HTERT RPE-1 (cell line): ENCODE data around the gene CTBP2.

Source experiments
- in situ Hi-C: fragments of 300-500 bp; cut with MboI; formaldehyde crosslinking; loops from 4 replicates; pipeline ENCODE4 v1.14.3; 2020; ENCODE audit warnings: low sequenced_read_pairs

The CTBP2 gene

DNA sequence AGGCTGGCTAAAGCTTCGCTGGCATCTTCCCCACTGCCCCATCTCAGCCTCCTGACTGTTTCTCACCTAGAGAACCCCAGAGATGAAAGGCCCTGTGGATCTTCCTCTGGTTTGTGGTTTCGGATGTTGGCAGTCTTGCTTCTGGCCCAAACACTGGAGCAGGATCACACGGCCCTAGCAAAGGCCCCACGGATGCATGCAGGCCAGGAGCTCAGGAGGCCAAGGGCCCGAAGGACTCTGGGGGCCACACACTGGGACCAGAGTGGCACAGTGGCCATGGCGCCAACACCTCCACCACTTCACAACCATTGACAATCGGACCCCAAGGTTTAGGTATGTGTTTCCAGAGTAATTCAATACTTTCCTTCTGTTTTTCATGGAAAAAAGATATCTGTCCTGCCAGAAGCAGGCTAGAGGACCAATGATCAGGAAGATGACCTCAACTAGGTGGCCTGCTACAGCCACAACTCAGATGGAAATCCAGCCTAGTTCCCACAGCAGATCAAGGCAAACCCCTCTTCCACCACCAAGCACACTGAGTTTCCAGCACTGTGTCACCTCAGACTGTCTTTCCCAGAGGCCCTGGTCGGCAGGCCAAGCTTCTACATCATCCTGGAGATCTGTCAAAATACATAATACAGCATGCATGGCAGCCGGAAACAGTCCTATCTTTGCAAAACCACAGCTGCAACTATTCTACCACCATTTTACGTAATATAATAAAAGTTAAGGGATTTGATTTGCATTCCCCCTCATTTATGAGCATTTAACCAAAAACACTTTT, 53.0 kb downstream of the CTBP2 start:
- in situ Hi-C loops = no loop called here

DNA sequence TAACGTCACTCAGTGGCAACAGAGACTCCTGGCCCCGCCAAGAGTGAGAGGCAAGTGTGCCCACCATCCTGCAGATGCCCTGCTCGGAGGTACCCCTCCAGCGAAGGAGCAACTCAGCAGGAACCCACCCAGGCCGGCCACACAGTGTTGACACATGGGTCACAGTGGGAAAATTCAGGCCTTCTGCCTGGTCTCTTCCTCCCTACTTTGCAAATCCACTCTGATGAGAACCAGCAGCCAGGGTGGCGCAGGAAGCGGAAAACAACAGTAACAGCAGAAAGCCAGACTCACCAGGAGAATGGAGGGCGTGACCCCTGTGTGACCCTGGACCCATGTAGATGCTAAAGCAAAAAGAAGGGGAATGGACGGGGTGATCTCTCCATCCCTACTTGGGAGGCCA, 53.8 kb downstream of the CTBP2 start:
- in situ Hi-C loops = no loop called here

DNA sequence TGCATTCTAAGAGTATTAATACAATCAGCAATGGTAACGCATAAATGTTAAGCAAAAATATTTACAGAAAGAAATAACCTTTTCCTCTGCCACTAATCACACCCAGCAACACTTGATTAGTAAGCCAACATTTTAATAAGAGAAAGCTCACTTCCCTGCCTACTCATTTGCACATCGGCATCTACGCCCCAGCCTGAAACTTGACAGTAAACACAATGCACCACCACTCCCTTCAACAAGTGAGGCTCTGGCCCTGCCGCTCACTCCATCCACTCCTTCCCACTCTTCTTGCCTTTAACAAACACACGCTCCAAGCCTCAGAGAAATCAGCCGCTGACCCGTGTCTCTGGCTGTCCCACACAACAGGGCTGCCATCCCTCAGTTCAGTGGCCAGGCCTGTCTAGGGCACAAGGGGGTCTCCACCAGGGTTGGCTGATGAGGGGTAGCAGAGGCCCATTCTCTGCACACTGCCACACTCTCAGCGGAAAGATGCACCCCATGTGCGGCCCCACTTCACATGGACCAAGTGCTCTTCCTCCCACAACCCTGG, 54.6 kb downstream of the CTBP2 start:
- in situ Hi-C loops = no loop called here

DNA sequence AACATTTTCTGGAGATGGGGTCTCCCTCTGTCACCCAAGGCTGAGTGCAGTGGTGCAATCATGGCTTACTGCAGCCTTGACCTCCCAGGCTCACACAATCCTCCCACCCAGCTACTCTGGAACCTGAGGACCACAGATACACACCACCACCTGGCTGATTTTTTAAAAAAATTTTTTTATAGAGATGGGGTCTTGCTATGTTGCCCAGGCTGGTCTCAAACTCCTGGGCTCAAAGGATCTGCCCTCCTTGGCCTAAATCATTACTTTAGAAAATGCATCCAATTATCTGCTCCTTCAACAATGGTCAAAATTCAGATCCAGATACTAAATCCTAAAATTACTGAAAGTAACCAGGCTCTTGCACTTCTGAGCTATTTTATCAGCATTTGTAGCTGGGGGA, 55.2 kb downstream of the CTBP2 start:
- in situ Hi-C loops = no loop called here

DNA sequence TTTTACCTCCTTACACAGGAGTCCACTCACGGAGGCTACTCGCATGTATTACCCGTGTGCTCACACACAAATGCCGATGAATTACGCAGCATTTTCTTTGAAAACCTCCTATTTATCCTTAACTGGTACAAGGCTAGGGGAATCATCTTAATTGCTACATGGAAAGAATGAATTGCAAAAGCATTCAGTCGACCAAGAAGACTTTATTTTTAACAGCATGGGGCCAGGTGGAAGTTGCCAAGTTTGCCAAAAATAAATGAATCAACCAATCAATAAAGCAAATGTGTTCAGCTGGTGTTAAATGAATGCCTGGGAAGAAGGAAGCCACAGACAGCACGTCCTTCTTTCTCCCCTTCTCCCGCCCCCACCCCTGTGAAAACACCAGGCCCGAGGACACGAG, 55.8 kb downstream of the CTBP2 start:
- in situ Hi-C loops = no loop called here

DNA sequence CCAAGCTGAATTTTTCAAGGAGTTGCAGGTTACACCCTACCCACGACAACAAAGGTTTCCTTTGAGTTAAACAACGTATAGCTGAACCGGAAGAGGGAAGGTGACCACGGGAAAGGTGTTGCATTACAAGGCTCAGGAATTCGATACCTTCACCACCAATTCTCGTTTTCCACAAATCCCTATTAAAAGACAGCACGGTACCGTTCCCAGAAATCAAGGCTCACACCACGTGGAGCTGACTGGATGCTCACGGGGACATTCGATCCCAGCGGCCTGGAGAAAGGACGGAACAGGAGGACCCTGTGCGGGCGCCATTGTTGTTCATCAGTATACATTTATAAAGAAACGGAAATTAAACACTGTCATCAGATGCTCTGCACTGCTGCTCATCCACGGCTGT, 56.4 kb downstream of the CTBP2 start:
- in situ Hi-C loops = no loop called here

DNA sequence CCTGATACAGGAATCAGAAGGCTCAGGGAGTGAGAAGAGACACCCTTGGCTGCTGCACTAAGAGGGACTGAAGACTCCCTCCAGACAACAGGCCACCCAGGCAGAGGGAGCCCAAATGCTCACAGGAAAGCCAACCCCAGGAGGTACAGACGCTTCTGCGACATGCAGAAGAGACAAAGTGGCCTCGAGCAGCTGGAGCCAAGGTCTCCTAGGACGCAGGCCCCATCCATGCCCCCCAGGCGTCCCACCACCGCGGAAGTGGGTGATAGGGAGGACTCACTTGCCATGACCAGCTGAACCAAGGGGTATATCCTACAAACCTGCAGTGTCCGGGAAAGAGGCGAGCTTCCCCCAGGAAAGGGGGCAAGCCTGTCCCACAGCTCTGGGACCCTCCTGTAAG, 56.9 kb downstream of the CTBP2 start:
- in situ Hi-C loops = no loop called here

DNA sequence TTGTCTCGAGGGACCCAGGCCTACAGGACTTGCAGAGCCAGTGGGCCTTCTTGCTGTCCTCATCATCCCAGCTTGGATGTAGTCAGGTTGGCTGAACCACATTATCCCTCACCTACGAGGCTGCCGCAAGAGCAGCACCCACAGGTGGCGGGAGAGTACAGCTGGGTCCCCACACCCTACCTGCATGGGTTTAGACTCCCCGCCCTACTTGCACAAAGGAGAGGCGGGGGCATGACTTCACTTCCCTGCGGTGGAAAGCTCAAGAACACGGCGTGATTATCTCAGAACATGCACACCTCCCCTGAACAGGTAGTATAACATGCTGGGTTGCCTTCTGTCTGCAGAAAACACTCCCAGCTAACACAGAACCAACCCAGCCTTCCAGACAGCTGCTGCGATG, 57.5 kb downstream of the CTBP2 start:
- in situ Hi-C loops = no loop called here

DNA sequence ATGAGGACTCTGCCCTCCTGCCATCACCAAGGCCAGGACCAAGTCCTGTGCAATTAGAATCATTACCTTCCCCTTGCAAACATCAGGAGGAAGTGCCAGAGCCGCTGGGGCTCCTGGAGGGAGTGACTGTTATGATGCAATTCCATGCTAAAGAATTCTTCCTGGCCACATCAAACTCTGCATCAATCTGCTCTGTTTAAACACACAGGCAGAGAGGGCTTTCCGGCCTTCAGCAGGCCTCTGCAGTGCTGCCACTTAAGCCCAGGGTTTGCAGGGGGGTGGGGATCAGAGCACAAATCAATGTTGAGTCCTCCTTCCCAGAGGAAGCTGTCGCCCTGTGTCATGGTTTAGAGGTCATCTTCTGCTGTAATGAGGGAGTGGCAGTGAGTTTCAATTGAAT, 58.1 kb downstream of the CTBP2 start:
- in situ Hi-C loops = no loop called here

DNA sequence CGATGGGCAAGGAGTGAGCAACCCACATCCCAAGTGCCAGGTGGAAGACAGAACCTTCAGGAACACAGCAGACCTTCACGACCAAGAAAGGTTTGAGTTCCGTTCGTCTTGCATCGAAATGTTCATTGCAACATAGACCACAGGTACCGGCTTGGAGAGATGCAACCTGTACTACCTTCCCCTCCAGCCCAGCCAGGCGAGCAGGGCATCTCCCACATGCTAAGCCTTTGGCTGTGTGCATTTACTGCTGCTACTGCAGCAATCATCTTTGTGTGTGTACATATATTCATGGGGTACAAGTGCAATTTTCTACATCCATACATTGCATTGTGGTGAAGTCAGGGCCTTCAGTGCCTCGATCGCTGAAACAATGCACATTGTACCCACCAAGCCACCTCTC, 58.8 kb downstream of the CTBP2 start:
- in situ Hi-C loops = no loop called here

DNA sequence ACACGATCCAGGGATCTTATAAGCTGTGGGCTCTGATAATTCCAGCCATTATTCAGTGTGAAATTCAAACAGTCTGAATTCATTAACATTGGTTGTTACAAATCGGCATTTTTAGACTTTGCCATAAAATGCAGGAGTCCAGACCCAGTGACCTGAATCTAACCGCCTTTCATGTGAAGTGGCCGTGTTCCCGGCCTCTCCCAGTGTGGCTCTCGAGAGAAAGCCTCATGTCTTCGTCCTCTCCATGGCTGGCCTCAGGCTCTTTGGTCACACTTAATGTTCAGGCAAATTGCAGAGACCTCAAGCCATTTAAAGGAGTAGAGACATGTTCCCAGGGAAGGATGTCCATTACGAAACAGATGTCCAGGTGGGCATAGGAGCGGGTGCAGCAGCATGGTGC, 59.3 kb downstream of the CTBP2 start:
- in situ Hi-C loops = no loop called here

DNA sequence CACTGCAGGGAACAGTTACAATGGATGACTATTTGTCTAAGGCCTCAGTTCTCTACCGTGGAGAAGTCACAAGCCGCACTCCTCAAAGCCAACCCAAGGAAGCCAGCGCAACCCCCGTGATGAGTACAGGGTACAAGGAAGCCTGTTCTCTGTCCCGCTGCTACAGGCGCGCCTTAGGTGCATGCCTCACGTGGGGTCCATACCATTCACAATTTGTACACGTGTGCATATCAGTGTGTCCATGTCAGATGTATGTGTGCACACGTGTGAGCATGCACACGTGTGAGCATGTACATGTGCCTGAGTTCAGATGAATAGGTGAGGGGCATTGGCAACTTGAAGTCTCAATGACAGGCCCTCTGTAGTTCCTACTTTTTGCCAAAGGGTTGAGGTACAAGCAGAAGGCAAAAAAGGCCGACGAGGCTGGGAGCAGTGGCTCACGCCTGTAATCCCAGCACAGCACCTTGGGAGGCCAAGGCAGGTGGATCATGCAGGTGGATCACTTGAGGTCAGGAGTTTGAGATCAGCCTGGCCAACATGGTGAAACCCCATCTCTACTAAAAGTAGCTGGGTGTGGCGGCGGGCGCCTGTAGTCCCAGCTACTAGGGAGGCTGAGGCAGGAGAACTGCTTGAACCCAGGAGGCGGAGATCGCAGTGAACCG, 62.8 kb downstream of the CTBP2 start:
- in situ Hi-C loops = no loop called here

DNA sequence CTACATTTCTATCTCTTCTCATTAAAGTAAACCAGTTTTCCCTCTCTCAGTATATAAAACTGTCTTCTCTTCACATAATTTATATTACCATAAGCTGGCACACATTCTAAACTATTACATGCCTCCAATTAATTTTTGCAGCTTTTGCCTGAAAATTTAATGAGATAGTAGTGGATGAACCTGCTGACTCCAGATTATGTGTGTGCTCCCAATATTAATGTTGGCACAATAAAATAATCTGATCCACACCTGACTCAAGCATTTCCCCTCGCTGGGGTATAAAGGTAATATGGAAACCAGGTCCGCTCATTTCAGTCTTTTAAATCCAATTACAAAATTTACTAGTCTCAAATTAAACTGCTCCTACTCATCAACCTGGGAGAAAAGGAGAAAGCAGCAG, 63.4 kb downstream of the CTBP2 start:
- in situ Hi-C loops = no loop called here

DNA sequence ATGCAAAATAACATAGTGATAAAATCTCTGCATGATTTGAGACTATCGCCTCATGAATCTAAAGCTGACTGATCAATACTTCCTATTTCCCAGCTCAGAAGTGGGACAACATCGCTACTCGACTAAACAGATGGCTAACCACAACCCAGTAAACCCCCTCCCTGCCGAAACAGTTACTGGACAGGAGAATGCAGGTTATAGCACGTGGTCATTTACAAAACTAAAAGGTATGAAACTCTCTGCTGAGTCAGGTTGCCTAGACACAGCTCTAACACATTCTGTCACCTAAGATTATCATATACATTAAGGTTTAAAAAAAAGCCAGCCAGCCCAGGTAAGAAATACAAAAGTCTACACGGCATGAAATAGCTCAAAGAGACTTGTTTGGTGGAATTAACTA, 64.0 kb downstream of the CTBP2 start:
- in situ Hi-C loops = no loop called here

DNA sequence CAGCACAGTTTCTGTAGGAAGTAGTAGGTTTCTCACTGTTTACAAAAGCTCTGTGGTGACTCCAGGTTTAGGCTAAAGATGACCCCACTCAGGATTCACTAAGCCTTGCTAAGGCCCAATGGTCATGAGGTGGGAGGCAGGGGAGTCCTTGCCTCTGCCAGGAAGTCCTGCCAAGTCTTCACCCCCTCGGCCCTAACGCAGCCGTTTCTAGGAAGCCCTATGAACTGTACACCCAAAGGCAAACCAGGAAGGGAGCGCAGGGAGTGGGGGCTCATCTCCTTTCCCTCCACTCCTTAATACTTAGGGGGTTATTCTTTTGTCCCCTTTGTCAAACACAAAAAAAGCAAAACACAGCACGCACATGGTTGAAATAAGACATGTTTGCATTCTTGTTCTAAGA, 64.6 kb downstream of the CTBP2 start:
- in situ Hi-C loops = no loop called here

DNA sequence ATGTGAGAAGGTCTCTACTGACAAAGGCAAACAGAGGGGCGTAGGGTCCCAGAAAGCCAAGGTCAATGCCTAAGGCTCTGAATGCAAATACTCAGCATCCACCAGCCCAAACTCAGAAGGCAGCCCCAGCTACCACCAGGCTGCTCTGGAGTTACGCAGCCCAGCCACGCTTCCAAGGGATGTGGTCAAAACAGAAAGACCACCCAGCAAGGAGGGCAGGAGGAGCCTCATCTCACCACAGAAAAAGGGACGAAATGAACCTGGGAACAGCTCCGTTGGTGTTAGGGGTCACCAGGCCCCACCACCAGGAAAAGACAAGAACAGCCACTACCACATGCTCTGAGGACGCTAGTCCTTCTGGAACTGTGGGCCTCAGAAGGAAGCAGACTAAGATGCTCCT, 65.1 kb downstream of the CTBP2 start:
- in situ Hi-C loops = no loop called here

DNA sequence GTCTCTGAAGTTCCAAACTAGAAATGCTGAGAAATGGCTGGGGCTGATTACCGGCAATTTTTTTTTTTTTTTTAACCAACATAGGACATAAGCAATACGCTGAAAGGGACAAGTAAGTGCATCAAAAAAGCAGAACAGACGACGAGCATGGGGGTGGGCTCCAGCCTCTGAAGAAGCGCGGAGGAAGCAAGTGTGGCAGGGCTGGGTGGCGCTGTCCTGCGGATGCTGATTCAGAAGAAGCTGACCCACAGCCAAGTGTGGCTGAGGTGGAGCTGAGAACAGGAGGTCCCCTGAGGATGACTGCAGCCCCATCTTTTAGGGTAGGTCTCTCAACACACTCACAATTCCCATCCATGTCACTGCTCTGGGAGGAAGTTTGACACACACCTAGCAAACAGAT, 65.6 kb downstream of the CTBP2 start:
- in situ Hi-C loops = no loop called here

DNA sequence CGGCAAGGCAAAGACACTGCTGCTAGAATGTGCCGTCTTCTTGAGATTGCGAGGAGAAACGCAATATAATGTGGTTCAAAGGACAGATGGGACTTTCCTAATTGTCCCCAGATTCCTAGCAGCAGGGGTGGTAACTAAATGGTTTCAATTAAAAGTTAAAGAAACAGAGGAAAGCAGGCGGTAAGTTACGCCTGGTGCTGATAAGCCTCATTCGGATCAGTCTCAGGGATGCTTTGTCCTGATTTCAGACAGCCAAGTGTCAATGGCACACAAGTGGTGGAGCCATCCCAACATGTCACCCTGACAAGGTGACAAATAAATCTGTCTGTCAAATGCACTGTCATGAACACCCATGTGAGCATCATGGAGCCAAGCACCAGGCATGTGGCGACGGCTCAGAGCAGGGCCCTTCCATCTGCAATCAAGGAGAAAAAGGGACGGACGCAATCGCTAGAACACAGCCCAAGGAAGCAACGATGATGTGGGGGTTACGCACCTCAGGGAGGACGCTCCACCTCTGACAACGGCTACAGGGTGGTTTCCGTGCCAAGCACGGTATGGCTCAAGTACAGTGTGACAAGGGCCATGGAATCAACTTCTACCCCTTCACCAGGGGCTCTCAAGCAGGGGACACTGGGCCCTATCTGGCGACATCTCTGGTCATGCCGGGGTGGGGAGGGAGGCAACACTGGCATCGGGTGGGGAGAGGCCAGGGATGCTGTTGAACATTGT, 66.2 kb downstream of the CTBP2 start:
- in situ Hi-C loops = no loop called here

DNA sequence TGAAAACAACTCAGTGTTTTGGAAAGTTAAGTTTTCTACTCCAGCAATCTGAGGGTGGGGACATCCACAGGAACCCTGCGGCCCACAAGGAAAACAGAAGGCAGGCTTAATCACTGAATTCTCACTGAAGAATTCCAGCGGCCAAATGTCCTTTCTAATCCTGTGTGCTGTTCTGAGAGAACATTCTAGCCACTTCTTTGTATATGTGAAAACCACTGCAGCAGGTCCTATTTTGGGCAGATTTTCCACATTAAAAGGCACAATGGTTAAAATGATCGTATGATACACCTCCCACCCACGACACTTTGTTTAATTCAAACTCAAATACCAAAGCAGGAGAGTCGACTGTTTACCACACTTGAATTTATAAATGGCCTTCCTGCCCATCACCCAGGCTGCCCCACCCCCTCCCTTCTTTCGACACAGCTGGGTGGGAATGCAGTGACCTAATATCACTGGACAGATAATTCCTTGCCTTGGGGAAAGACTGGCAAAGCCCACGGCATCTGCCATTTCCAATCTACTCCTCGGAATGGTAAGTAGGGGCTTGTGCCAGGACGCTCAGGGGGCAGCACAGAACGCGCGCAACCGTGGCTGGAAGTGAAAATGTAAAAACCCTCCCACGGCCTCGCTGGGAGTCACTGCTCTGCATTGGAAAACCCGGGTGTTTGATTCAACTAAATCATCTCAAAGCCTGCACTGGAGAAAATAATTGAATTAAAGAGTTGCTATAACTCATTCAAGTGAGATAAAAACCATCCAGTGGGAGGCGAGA, 67.0 kb downstream of the CTBP2 start:
- in situ Hi-C loops = no loop called here

DNA sequence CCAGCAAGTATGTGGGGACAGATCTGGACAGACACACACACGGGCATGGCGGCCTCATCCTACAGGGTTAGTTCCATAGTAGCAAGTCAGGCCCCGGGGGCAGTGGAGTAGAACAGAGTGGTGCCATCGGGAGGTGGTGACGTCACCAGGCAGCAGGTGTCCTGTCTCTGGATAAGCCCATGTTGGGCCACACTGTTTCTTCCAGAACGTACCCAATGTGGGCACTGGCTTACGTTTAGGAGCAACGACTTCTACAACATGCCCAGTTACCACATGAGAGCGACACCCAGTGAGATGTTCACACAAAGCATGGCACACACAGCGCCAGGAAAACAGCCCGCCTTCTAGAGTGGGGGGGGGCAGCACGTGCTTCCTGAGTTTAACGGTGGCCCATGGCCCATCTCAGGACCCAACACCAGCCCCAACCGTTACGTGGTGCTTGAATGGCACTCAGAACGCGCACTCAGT, 67.8 kb downstream of the CTBP2 start:
- in situ Hi-C loops = no loop called here

DNA sequence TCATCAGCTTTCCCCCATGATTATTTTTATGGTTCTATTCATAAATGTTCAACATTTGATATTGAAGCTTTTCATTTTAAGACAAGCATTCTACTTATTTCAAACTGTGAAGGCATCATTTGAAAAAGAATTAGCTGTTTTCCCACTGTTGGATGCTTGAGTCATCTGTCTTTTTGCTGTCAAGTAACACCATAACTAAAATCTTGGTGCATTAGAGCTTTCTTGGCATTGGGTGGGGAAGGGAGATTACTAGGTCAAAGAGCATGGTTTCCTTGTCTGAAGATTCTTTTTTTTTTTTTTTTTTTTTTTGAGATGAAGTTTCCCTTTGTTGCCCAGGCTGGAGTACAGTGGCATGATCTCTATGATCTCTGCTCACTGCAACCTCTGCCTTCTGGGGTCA, 68.5 kb downstream of the CTBP2 start:
- in situ Hi-C loops = no loop called here
